ENCODE data around the gene MAN1A1.

Gene MAN1A1

GRCh38 chr6:119264854-119265397 is 84.6 kb downstream of the MAN1A1 start:
- no peak for DNase-seq

DNA sequence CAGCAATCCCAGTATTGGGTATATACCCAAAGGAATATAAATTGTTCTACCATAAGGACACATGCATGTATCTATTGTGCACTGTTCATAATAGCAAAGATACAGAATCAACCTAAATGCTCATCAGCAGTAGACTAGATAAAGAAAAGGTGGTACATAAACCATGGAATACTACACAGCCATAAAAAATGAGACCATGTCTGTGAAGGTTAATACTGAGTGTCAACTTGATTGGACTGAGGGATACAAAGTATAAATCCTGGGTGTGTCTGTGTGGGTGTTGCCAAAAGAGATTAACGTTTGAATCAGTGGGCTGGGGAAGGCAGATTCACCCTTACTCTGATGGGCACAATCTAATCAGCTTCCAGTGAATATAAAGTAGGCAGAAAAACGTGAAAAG is 86.9 kb downstream of the MAN1A1 start:
- DNase-seq, result no peak

DNA sequence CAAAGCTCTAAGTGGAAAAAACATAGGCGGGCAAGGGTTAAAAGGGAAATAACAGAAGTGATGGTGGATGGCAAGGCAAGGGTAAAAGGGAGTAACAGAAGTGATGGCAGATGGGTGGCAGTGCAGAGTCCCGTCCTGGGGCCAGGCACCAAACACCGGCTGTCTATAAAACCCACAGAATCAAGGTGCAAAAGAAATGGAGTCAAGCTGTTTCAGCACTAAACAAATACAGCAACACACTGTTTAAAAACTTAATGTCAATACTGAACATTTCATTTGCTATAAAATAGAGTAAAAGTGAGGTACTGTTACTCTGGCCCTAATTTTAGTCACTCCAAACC is 87.6 kb downstream of the MAN1A1 start:
- no peak for DNase-seq

- no peak for DNase-seq
Observed at GRCh38 chr6:119259027-119259426, 90.5 kb downstream of the MAN1A1 start.

DNA sequence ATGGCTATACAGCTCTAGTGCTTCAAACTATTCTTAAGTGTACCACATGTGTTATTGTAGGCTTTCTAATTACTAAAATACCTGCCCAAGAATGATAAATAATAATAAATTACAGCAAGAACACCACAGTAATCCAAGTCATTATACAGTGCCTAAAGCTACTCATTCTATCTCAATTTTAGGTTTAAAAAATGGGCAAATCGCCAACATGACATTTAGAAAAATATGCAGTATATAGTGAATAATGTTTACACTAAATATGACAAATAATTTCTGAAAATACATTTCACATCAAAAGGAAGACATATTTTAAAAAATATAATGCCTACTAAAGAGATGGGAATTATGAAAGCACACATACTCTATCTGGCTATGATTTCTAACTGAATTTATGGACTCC is 91.8 kb downstream of the MAN1A1 start:
- no peak for DNase-seq

- no peak for DNase-seq
Observed at GRCh38 chr6:119256978-119257462, 92.5 kb downstream of the MAN1A1 start.

- no peak for DNase-seq
Observed at GRCh38 chr6:119256392-119256791, 93.2 kb downstream of the MAN1A1 start.

DNA sequence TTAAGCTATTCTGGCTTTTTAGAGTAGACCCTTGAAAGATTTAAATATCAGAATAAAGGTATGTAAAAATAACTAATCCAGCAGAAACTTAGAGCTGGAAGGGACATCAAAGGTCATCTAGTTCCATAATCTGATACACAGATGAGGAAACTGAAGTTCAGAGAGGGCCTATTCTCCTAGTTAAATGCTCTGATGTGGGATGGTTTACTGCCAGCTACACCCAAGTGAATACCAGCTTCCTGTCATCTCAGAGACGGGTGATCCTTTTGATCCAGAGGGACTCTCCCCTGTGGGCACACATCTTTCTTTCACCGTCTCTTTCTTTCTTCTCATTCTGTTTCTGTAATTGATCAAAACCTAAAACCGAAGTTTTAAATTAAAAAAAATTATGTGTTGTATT is 94.1 kb downstream of the MAN1A1 start:
- no peak for DNase-seq

GRCh38 chr6:119250036-119250435 is 99.5 kb downstream of the MAN1A1 start:
- no peak for DNase-seq

- DNase-seq, result no peak
Observed at GRCh38 chr6:119249319-119249718, 100.2 kb downstream of the MAN1A1 start.

DNA sequence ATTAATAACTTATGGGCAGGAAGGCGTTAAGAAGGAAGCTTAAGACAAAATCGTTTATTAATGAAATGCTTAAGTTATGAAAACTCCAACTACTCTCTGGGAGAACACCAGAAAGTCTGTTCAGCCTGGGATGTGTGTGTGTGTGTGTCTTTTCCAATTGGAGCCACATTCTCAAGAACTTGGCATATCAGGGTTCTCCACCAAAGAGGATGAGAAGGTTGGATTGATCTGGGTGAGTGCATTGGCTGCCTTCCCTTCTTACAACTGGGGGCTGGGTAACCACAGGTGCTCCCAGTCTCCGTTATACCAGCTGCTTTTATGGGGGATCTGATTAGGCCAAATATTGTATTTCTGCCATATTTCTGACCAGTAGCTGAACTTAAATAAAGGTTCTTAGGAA is 102.1 kb downstream of the MAN1A1 start:
- no peak for DNase-seq

DNA sequence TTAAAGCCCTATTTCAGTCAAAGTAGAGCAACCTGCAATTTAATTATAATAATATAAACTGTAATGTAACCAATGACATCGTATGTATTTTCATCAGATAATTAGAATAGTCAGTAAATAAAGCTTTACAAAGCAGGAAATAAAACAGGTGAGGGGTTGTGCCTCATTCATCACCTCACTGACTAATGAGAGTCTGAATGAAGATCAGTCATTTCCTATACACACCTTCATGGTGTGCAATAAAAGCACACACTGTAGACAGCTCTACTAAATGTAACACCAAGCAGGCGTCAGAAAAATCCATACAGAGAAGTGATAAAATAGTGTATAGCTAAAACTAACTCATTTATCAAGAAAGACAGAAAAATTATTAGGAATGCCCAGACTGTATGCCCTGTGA is 105.9 kb downstream of the MAN1A1 start:
- no peak for DNase-seq

- no peak for DNase-seq
Observed at GRCh38 chr6:119243037-119243436, 106.5 kb downstream of the MAN1A1 start.

DNA sequence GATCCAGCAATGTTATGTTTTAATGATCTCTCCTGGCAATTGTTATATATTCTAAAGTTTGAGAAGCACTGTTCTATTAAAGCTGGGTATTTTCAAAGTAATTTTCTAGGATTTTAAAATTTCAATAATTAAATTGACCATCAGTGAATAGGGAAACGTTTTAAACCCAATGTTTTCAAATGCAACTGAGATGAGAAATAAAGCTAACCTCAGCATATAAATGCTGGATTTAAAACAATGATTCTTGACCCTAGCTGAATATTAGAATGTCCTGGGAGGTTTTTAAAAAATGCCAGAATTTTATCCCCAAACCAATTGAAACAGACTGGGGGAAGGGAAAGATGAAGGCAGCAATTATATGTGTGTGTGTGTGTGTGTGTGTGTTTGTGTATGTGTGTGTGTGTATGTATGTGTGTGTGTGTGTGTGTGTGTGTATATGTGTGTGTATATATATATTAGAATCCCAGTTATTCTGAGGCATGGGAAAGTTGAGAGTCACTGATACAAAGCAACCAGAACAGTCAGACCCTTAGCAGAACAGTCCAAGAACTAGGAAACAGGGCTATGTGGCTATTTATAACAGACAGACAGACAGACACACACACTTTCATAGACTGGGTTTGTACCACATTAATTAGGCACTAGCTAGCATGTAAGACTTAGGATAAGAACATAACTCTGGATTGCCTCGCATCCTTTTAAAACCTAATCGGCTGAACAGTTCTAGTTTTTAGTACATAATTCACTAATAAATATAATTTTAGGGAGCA is 107.8 kb downstream of the MAN1A1 start:
- no peak for DNase-seq

- DNase-seq, result no peak
Observed at GRCh38 chr6:119241111-119241465, 108.5 kb downstream of the MAN1A1 start.

DNA sequence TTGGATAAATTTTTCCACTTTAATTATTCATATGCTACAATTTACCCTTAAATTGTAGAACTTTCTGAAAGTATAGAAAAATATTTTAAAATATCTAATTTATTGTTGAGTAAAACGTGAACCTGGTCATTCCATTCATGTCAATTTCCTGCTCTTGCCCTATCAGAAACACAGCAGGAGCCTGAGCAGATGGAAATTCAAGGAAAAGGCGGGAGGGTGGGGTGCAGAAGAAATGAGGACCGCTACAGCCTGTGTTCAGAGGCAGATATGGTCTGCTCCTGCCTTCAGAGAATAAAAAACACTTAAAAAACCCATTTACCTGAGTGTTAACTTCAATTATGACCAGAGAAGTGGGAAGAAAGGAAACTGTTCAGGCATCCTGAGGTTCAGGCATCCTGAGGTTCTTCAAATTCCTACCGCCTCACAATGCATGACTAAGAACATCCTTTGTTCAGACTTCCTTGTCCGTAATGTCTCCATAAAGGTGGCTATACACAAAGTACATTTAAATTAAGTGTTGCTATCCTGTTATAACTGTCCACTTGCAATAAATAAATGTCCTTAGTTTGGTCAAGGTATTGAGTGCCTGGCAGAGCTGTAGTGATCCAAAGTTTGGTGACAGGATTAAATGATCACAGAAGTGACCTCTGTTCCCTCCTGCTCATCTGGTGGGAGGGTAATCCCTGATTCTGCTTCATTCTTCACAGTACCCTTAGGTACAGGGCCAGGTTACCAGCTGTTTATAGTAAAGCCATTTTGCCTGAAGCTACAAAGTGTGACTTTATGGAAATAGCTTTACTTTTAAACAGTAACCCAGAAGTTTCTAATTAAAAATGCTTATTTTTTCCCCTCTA is 109.1 kb downstream of the MAN1A1 start:
- no peak for DNase-seq

GRCh38 chr6:119237177-119237715 is 112.3 kb downstream of the MAN1A1 start:
- no peak for DNase-seq

GRCh38 chr6:119234941-119235340 is 114.6 kb downstream of the MAN1A1 start:
- DNase-seq, result no peak

- DNase-seq, result no peak
Observed at GRCh38 chr6:119234457-119234856, 115.1 kb downstream of the MAN1A1 start.

DNA sequence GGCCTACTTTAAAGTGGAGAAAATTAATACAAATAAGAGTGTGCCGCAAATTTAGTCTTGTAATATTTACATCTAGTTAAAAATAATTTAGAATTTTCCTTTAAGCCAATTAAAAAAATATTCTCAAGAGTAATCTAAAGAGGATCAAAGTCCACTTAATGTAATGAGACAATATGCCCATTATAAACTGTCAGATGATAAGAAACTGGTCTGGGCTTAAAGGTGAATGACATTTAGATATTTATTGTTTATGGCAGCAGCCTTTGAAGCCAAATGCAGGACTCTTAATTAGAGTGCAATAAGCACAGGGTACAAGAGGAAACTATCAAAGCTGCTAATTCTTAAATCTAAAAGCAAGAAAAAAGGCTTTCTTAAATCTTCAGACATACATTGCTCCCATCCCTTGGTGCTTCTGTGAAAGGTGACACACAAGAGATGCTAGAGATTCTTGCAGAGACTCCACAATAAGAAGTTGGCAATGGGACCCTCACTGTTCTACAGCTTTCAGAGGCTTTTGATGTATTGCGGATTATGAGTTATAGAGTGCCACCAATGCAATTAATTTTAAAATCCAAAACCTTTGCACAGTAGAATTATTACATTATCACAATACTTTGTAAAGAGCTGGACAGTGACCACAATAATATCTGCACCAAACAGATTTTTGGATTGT is 116.1 kb downstream of the MAN1A1 start:
- no peak for DNase-seq

DNA sequence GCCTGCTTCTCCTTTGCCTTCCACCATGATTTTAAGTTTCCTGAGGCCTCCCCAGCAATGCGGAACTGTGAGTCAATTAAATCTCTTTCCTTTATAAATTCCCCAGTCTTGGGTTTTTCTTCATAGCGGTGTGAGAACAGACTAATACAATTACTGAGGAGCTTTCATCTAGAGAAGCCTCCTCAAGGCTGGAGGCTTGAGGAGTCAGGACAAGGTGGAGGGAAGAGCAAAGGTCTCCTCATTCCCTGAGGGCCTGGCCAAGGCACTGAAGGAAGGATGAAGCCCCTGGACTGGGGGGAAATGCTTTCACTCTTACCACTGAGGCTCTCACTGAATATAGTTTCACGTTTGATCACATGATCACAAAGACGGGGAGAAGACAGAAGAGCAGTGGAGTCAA is 118.2 kb downstream of the MAN1A1 start:
- no peak for DNase-seq

DNA sequence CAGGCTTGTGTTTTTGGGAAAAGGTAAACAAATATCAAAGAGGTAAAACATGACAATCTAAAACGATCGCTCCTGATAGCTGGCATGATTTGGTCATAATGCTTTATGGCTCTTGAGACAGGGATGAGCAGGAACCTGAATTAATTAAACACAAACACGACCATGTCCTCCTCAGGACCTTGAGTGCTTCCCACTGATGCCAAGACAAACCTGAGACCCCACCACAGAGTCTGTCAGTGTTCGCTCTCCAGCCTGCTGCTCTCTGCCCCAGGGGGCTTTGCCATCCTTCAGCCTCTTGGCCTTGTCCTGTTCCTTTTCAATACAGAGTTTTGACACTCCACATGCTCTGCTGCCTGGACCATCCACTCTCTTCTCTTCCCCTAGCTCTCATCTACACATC is 119.4 kb downstream of the MAN1A1 start:
- no peak for DNase-seq

DNA sequence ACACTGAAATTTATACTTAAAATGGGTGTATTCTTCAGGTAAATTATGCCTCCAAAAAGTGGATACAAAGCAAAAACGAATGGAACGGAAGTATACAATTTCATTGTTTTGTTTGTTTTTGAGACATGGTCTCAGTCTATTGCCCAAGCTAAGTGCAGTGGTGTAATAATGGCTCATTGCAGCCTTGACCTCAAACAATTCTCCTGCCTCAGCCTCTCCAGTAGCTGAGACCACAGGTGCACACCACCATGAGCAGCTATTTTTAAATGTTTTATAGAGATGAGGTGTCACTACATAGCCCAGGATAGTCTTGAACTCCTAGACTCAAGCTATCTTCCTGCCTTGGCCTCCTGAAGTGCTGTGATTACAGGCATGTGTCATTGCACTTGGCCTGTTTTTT is 122.2 kb downstream of the MAN1A1 start:
- no peak for DNase-seq

All from effector CD8-positive, alpha-beta T cell (primary cell).